BE2C (cell line): ENCODE measurements around the gene KATNIP.

Experiments
- DNase-seq: peaks from one replicate; pipeline ENCODE4 v3.0.0-alpha.2; 2020
- H3K27me3 ChIP-seq: fragments of 250-450 bp; sonication (Bioruptor Pico); 2 replicates; pipeline ENCODE4 v1.5.1; 2020; ENCODE audit warnings: mild to moderate bottlenecking
- H3K36me3 ChIP-seq: fragments of 250-450 bp; sonication (Bioruptor Pico); 2 replicates; pipeline ENCODE4 v1.5.1; 2020; ENCODE audit warnings: mild to moderate bottlenecking
- H3K4me1 ChIP-seq: fragments of 250-450 bp; sonication (Bioruptor Pico); 2 replicates; pipeline ENCODE4 v1.5.1; 2020
- H3K4me3 ChIP-seq: 2 replicates; pipeline ENCODE4 v1.5.1; 2011; ENCODE audit warnings: low read depth, low read length
- H3K9me3 ChIP-seq: fragments of 250-450 bp; sonication (Bioruptor Pico); 2 replicates; pipeline ENCODE4 v1.5.1; 2020
- TF ChIP-seq, protein P1 (sequence below): IDR thresholded peaks from 2 replicates; pipeline ENCODE4 v1.5.1; 2012; ENCODE audit warnings: mild to moderate bottlenecking, low read depth, low read length

KATNIP gene

DNA sequence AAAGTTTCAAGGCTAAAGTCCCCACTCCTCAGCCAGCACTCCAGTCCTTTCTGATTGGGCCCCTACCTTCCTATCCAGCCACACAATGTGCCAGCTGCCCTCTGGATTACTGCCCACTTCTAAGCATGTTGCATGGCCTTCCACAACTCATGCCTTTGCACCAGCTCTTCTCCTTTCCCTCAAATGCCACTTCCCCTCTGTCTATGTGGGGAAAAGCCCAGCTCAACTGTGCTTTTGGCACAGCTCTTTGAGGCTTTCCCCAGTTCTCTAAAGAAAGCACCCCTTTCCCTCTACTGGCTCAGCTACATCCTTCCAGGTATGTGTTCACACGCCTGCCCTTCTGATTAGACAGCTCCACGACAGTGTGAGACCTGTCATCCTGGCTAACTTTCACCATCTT lies 18.8 kb upstream of the KATNIP start:
- Histone ChIP-seq H3K9me3 (no peaks in the 10 kb centered on the region), H3K36me3 (peaks cover 82% of the 10 kb centered on the region), H3K4me3 (no peak overlapping the region), H3K4me1 (peaks cover 6% of the 10 kb centered on the region), H3K27me3 (no peaks in the 10 kb centered on the region)
- DNase-seq: no peak
- TF ChIP-seq, protein P1, sequence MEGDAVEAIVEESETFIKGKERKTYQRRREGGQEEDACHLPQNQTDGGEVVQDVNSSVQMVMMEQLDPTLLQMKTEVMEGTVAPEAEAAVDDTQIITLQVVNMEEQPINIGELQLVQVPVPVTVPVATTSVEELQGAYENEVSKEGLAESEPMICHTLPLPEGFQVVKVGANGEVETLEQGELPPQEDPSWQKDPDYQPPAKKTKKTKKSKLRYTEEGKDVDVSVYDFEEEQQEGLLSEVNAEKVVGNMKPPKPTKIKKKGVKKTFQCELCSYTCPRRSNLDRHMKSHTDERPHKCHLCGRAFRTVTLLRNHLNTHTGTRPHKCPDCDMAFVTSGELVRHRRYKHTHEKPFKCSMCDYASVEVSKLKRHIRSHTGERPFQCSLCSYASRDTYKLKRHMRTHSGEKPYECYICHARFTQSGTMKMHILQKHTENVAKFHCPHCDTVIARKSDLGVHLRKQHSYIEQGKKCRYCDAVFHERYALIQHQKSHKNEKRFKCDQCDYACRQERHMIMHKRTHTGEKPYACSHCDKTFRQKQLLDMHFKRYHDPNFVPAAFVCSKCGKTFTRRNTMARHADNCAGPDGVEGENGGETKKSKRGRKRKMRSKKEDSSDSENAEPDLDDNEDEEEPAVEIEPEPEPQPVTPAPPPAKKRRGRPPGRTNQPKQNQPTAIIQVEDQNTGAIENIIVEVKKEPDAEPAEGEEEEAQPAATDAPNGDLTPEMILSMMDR: no peak

DNA sequence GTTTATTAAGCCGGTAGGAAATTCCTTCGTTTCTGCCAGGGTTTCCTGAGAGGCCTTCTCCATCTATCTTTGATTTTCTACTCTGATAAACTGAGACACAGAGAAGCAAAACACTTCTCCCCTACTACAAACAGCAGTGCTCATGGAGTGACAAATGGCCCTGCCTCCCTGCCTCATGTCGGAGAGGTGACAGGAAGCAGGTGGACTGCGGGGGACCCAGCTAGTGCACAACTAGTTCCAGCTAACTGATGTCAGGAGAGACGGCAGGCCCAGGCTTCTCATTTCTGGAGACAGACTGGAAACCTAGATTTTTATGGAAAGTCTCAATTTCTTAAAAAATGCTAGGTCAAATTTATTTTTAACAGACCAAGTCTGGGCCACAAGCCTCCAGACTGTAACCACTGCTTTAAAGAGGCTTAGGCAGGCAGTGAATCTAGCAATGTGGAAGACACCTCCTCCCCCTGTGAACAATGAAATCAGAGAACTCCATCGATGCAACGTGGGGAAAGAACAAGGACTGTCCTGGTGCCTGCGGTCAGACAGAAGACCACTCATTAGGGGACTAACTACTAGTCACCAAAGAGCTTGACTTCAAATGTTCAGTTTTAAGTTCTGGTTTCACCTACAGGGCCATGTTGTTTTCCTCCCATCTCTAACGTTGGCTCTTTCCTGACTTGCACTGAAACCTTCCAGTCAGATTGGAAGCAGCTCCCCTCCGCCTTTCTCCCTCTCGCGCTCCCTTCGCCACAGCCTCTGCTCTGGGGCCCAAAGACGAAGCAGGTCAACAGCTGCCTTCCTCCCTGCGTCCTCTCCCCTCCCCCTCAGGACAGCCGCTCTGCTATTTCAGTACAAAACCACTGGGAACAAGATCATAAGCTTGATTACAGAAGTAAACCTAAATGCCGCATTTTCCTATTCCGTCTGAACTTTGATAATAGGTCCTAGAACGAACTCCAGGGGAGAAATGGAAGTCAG lies 17.8 kb upstream of the KATNIP start:
- TF ChIP-seq, protein P1: no peak
- H3K27me3 ChIP-seq: no peaks in the 10 kb centered on the region
- no peak for DNase-seq
- no peaks in the 10 kb centered on the region for H3K9me3 ChIP-seq
- no peaks in the 10 kb centered on the region for H3K4me1 ChIP-seq
- peaks cover 85% of the 10 kb centered on the region for H3K36me3 ChIP-seq
- no peak overlapping the region for H3K4me3 ChIP-seq

DNA sequence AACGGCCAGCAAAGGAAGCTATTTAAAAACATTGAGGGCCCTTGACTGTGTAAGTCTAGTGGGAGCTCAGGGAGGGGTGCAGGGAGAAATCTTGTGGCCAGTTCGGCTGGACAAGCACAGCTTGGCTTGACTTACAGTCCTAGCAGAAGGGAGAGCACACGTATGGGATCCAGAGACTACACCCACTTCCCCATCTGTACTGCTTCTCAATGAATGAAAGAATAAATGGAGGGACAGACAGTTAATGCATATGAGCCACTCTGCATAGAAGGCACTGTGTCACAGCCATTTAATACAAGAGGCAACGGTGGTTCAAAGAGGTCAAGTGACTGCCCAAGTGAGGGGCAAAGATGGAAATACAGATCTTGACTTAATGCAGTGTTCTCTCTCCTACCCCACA lies 15.7 kb upstream of the KATNIP start:
- DNase-seq: no peak
- Histone ChIP-seq H3K27me3 (no peaks in the 10 kb centered on the region), H3K4me3 (no peak overlapping the region), H3K36me3 (peaks cover 81% of the 10 kb centered on the region), H3K4me1 (no peaks in the 10 kb centered on the region), H3K9me3 (no peaks in the 10 kb centered on the region)
- TF ChIP-seq, protein P1: no peak

DNA sequence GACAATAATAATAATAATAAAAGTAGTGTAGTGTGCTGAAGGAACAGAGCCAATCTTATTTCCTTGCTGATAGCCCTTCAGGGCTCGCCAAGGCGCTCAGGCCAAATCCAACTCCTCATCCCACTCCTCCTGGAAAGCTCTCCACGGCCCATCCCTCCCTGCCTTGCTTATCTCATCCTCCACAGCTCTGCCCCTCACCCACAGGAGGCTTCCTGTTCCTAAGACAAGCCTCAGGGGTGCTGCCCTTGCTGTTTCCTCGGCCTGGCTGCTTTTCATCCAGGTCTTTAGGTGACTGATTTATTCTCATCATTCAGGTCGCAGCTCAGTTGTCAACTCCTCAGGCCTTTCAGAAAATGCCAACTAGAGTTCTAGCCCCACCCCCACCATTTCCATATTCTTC lies 11.4 kb upstream of the KATNIP start:
- DNase-seq: no peak
- Histone ChIP-seq H3K9me3 (no peaks in the 10 kb centered on the region), H3K36me3 (peaks cover 79% of the 10 kb centered on the region), H3K4me3 (no peak overlapping the region), H3K27me3 (no peaks in the 10 kb centered on the region), H3K4me1 (no peaks in the 10 kb centered on the region)
- TF ChIP-seq, protein P1: no peak

DNA sequence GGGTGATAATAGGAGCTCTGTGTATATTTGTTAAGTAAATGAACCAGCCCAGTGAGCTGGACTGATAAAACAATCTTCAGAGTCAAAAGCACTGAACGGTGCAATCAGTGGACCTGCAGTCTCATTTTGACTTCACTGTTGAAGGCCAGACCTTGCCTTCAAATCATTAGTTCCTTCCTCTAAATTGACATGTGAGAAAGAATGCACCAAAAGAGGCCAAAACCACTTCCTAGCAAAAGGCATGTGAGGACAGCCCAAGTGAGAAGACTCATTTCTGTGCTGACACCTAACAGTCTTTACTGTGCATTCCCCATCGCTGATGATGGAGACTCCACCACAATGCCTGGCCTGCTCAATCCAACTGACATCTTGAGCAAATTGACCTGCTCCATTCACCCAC lies 10.8 kb upstream of the KATNIP start:
- H3K9me3 ChIP-seq: no peaks in the 10 kb centered on the region
- H3K4me3 ChIP-seq: no peak overlapping the region
- H3K27me3 ChIP-seq: no peaks in the 10 kb centered on the region
- H3K4me1 ChIP-seq: no peaks in the 10 kb centered on the region
- peaks cover 79% of the 10 kb centered on the region for H3K36me3 ChIP-seq
- DNase-seq: no peak
- TF ChIP-seq, protein P1: no peak

DNA sequence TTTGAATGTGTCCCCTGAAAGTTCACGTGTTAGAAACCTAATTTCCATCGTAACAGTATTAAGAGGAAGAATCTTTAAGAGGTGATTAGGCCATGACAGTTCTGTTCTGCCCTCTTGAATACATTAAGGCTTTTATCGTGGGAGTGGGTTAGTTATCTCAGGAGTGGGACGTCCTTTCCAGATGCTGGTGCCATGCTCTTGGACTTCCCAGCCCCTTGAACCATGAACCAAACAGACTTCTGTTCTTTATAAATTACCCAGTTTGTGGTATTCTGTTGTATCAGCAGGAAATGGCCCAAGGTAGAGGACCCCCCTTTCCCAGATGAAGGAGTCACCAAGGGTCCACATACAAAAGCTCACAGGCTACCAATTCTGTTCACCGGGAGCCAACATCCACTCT lies 10.3 kb upstream of the KATNIP start:
- H3K36me3 ChIP-seq: peaks cover 80% of the 10 kb centered on the region
- DNase-seq: no peak
- TF ChIP-seq, protein P1: no peak

More for the DNA sequence above, 10.3 kb upstream of the KATNIP start:
- H3K27me3 ChIP-seq: no peaks in the 10 kb centered on the region
- H3K4me3 ChIP-seq: no peak overlapping the region
- H3K9me3 ChIP-seq: no peaks in the 10 kb centered on the region
- no peaks in the 10 kb centered on the region for H3K4me1 ChIP-seq
